ENCODE results near the gene DGKG.

- TF ChIP-seq CTCF (IDR thresholded peaks at IDR 0.05) (no peak), POLR2A (IDR thresholded peaks at IDR 0.05) (no peak)
These were observed 263.3 kb downstream of the DGKG start for GRCh38 chr3:186098740-186099139.

All from lower leg skin (tissue), 3 donors.